ENCODE data around the gene TGFBR2.

- TF ChIP-seq ZNF512 (CRISPR knock-in tag; IDR thresholded peaks at IDR 0.05) (no peak), EP300 (IDR thresholded peaks at IDR 0.05; ENCODE audit: low read depth in 2 of 2, low read length in 2 of 2) (no peak), EP300 (CRISPR knock-in tag; IDR thresholded peaks at IDR 0.05; ENCODE audit: borderline replicate concordance) (no peak), TCF7L2 (IDR thresholded peaks at IDR 0.05; ENCODE audit: low read depth, low read length) (no peak), KDM1A (CRISPR knock-in tag; IDR thresholded peaks at IDR 0.05) (no peak), ZNF281 (CRISPR knock-in tag; IDR thresholded peaks at IDR 0.05; ENCODE audit: borderline replicate concordance) (no peak), ATF2 (CRISPR knock-in tag; IDR thresholded peaks at IDR 0.05) (no peak), CTCF (CRISPR knock-in tag; IDR thresholded peaks at IDR 0.05) (no peak), XRCC5 (optimal IDR thresholded peaks at IDR 0.05; ENCODE audit: low read length) (no peak), ZZZ3 (CRISPR knock-in tag; IDR thresholded peaks at IDR 0.05; ENCODE audit: borderline replicate concordance) (no peak), ZNF34 (CRISPR knock-in tag; IDR thresholded peaks at IDR 0.05; ENCODE audit: borderline replicate concordance) (no peak), GLMP (CRISPR knock-in tag; IDR thresholded peaks at IDR 0.05; ENCODE audit: borderline replicate concordance) (no peak), ZFP41 (CRISPR knock-in tag; IDR thresholded peaks at IDR 0.05; ENCODE audit: borderline replicate concordance) (no peak), RAD21 (CRISPR knock-in tag; IDR thresholded peaks at IDR 0.05) (no peak), ZNF121 (CRISPR knock-in tag; IDR thresholded peaks at IDR 0.05) (no peak)
These were observed 85.0 kb downstream of the TGFBR2 start for GRCh38 chr3:30691249-30691880.

Data from HepG2 (cell line).